Gastroesophageal sphincter (tissue), 3 donors: Measurements from ENCODE around the gene TOM1L2.

ENCODE experiments used
- CTCF ChIP-seq, 4 experiments: fragments of 200-600 bp in 2 of 4; fragments of 450-650 bp in 2 of 4; sonication (generic) in 1 of 4; IDR thresholded peaks; one replicate each; pipeline ENCODE4 v1.5.1; 2017 to 2019; ENCODE audit warnings: antibody characterized with exemption in 4 of 4, mild to moderate bottlenecking in 2 of 4, moderate library complexity in 2 of 4
- EP300 ChIP-seq: sonication (generic); formaldehyde crosslinking; IDR thresholded peaks from one replicate; pipeline ENCODE4 v1.6.1; 2017; ENCODE audit warnings: antibody characterized with exemption, mild to moderate bottlenecking
- POLR2A ChIP-seq, 2 donors: fragments of 450-650 bp; IDR thresholded peaks; one replicate each; pipeline ENCODE4 v1.6.1; 2017; ENCODE audit warnings: antibody characterized with exemption in 2 of 2, mild to moderate bottlenecking in 2 of 2, moderate library complexity in 1 of 2
- POLR2AphosphoS5 ChIP-seq: sonication (generic); formaldehyde crosslinking; IDR thresholded peaks from one replicate; pipeline ENCODE4 v1.6.1; 2017; ENCODE audit warnings: antibody characterized with exemption

DNA sequence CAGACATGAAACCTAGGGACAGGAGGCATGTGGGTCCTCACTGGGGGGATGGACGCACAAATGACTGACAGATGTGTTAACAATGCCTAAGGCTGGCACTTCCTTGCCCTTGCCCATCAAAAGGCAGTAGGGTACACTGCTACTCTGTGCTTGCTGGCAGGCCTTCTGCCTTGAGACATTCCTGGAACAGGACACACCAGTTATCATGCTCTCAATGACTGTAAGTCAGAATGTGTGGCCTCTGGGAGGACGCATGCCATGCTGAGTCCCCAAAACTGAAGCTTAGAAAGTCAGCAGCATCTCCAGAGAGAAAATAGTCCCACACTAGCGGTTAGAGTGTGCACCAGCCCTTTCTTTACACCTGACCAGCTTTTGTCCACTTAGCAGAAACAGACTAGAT is 119.3 kb downstream of the TOM1L2 start:
- TF ChIP-seq POLR2AphosphoS5 (no peak), CTCF (IDR thresholded peaks at IDR 0.05) (no peak), POLR2A (IDR thresholded peaks at IDR 0.05) (no peak), EP300 (no peak)
